ENCODE results near the gene BRSK2.
A peak's percentile ranks its signal among the peaks of the same experiment; 100 is the strongest.
"Not testable (repeated sequence)": the region's sequence is repeated elsewhere in the genome, so short reads cannot be mapped to it uniquely, and the experiment has no call there.

The BRSK2 gene

GRCh38 chr11:1409852-1410125 lies 20.1 kb downstream of the BRSK2 start:
- not testable (repeated sequence) for DNase-seq (ENCODE audit: low spot score)

- DNase-seq (ENCODE audit: low spot score), result no peak
Observed at GRCh38 chr11:1410366-1411291, 20.9 kb downstream of the BRSK2 start.

- DNase-seq (ENCODE audit: low spot score), result no peak
Observed at GRCh38 chr11:1411301-1411700, 21.6 kb downstream of the BRSK2 start.

GRCh38 chr11:1411739-1412138 lies 22.0 kb downstream of the BRSK2 start:
- DNase-seq (ENCODE audit: low spot score), result not testable (repeated sequence)

GRCh38 chr11:1412377-1413095 lies 22.8 kb downstream of the BRSK2 start:
- DNase-seq (ENCODE audit: low spot score), result no peak

GRCh38 chr11:1414650-1415049 lies 24.9 kb downstream of the BRSK2 start:
- no peak for DNase-seq (ENCODE audit: low spot score)

- no peak for DNase-seq (ENCODE audit: low spot score)
Observed at GRCh38 chr11:1415631-1416030, 25.9 kb downstream of the BRSK2 start.

GRCh38 chr11:1418192-1418795 lies 28.6 kb downstream of the BRSK2 start:
- DNase-seq (ENCODE audit: low spot score), result not testable (repeated sequence)

GRCh38 chr11:1419811-1420210 lies 30.1 kb downstream of the BRSK2 start:
- no peak for DNase-seq (ENCODE audit: low spot score)

- DNase-seq (ENCODE audit: low spot score), result no peak
Observed at GRCh38 chr11:1421291-1421690, 31.6 kb downstream of the BRSK2 start.

- DNase-seq (ENCODE audit: low spot score), result no peak
Observed at GRCh38 chr11:1422481-1422880, 32.7 kb downstream of the BRSK2 start.

GRCh38 chr11:1422981-1423380 lies 33.2 kb downstream of the BRSK2 start:
- no peak for DNase-seq (ENCODE audit: low spot score)

- DNase-seq (ENCODE audit: low spot score), result not testable (repeated sequence)
Observed at GRCh38 chr11:1423406-1423805, 33.7 kb downstream of the BRSK2 start.

- DNase-seq (ENCODE audit: low spot score), result no peak
Observed at GRCh38 chr11:1425006-1425405, 35.3 kb downstream of the BRSK2 start.

- no peak for DNase-seq (ENCODE audit: low spot score)
Observed at GRCh38 chr11:1425439-1425838, 35.7 kb downstream of the BRSK2 start.

- DNase-seq (ENCODE audit: low spot score), result no peak
Observed at GRCh38 chr11:1428762-1429316, 39.1 kb downstream of the BRSK2 start.

GRCh38 chr11:1433568-1433967 lies 43.8 kb downstream of the BRSK2 start:
- DNase-seq (ENCODE audit: low spot score), result no peak

- DNase-seq (ENCODE audit: low spot score), result no peak
Observed at GRCh38 chr11:1433977-1434640, 44.4 kb downstream of the BRSK2 start.

GRCh38 chr11:1435479-1435819 lies 45.7 kb downstream of the BRSK2 start:
- not testable (repeated sequence) for DNase-seq (ENCODE audit: low spot score)

GRCh38 chr11:1435820-1436467 lies 46.2 kb downstream of the BRSK2 start:
- peak; percentile 3 for DNase-seq (ENCODE audit: low spot score)

- DNase-seq (ENCODE audit: low spot score), result no peak
Observed at GRCh38 chr11:1436468-1437039, 46.8 kb downstream of the BRSK2 start.
